Mesendoderm (in vitro differentiated cells): ENCODE data around the gene DRD1.

ENCODE experiments used
- DNase-seq: peaks from one replicate; pipeline ENCODE4 v3.0.0; 2013
- H2AK5ac ChIP-seq: 2 replicates; pipeline ENCODE4 v1.6.1; 2013; ENCODE audit warnings: low read length, inconsistent platforms
- H2BK120ac ChIP-seq: 2 replicates; pipeline ENCODE4 v1.6.1; 2013; ENCODE audit warnings: low read depth, mild to moderate bottlenecking, low read length, moderate library complexity, mixed read lengths
- H2BK15ac ChIP-seq: replicated peaks from 2 replicates; pipeline ENCODE4 v1.6.1; 2013; ENCODE audit warnings: low read depth, mild to moderate bottlenecking, moderate library complexity
- H2BK5ac ChIP-seq: 2 replicates; pipeline ENCODE4 v1.6.1; 2013; ENCODE audit warnings: low read length, inconsistent platforms
- H3K18ac ChIP-seq: 2 replicates; pipeline ENCODE4 v1.6.1; 2013; ENCODE audit warnings: mild to moderate bottlenecking, low read length, mixed read lengths
- H3K23ac ChIP-seq: one replicate; pipeline ENCODE4 v1.6.1; 2013; ENCODE audit warnings: low read length
- H3K27ac ChIP-seq: 2 replicates; pipeline ENCODE4 v1.5.1; 2013; ENCODE audit warnings: low read depth, mild to moderate bottlenecking, inconsistent platforms, low read length, moderate library complexity
- H3K27me3 ChIP-seq: 2 replicates; pipeline ENCODE4 v1.6.1; 2013; ENCODE audit warnings: low read length, control low read depth, mild to moderate bottlenecking, inconsistent platforms; ENCODE audit not compliant: insufficient read depth, poor library complexity
- H3K36me3 ChIP-seq: 2 replicates; pipeline ENCODE4 v1.6.1; 2013; ENCODE audit warnings: low read length, inconsistent platforms; ENCODE audit not compliant: control insufficient read depth, insufficient read depth
- H3K4ac ChIP-seq: one replicate; pipeline ENCODE4 v1.6.1; 2013; ENCODE audit warnings: low read depth, mild to moderate bottlenecking, low read length, moderate library complexity
- H3K4me1 ChIP-seq: 2 replicates; pipeline ENCODE4 v1.6.1; 2013; ENCODE audit warnings: low read depth, low read length, inconsistent platforms; ENCODE audit not compliant: control insufficient read depth
- H3K4me2 ChIP-seq: 2 replicates; pipeline ENCODE4 v1.6.1; 2013; ENCODE audit warnings: low read length
- H3K4me3 ChIP-seq: 2 replicates; pipeline ENCODE4 v1.5.1; 2013; ENCODE audit warnings: mild to moderate bottlenecking, low read length
- H3K56ac ChIP-seq: one replicate; pipeline ENCODE4 v1.6.1; 2013; ENCODE audit warnings: low read length
- H3K79me1 ChIP-seq: 2 replicates; pipeline ENCODE4 v1.6.1; 2013; ENCODE audit warnings: low read length, inconsistent platforms
- H3K79me2 ChIP-seq: 2 replicates; pipeline ENCODE4 v1.6.1; 2013; ENCODE audit warnings: mild to moderate bottlenecking, low read length; ENCODE audit not compliant: control insufficient read depth, insufficient read depth
- H3K9ac ChIP-seq: 2 replicates; pipeline ENCODE4 v1.6.1; 2013; ENCODE audit warnings: low read length, inconsistent platforms
- H4K5ac ChIP-seq: one replicate; pipeline ENCODE4 v1.6.1; 2013; ENCODE audit warnings: low read length
- H4K8ac ChIP-seq: one replicate; pipeline ENCODE4 v1.6.1; 2013; ENCODE audit warnings: low read depth, mild to moderate bottlenecking, control low read depth, low read length, moderate library complexity
- WGBS: extraction: QIAGEN DNeasy Blood & Tissue Kit; methylation state at CpG from one replicate; pipeline ENCODE4 v1.1.7; 2013; ENCODE audit warnings: low lambda C conversion rate, missing lambda C conversion rate; ENCODE audit not compliant: insufficient coverage; ENCODE audit errors: extremely low coverage; 5-methylcytosine and 5-hydroxymethylcytosine counted together

DRD1 gene

GRCh38 chr5:175479125-175479881 lies 35.3 kb upstream of the DRD1 start:
- Histone ChIP-seq H3K4me2 (peak overlapping the region; percentile 47), H3K27ac (no peak overlapping the region), H2AK5ac (no peak overlapping the region), H3K56ac (peak overlapping the region; percentile 97), H3K36me3 (peaks cover 2% of the 10 kb centered on the region), H3K4me1 (peaks cover 13% of the 10 kb centered on the region), H3K79me1 (peaks cover 26% of the 10 kb centered on the region), H3K9ac (peak overlapping the region; percentile 85), H3K23ac (no peak overlapping the region), H4K5ac (no peak overlapping the region), H4K8ac (no peak overlapping the region), H3K4ac (peak overlapping the region; percentile 96), H3K27me3 (no peaks in the 10 kb centered on the region), H3K18ac (peak overlapping the region; percentile 96), H3K79me2 (peaks cover 46% of the 10 kb centered on the region), H2BK120ac (no peak overlapping the region), H3K4me3 (peak overlapping the region; percentile 98), H2BK5ac (peak overlapping the region; percentile 49), H2BK15ac (no peak overlapping the region)
- WGBS: no CpG with 5 or more reads among the region's 13 CpGs
- no peak for DNase-seq

GRCh38 chr5:175478384-175479124 lies 34.6 kb upstream of the DRD1 start, which contains the start of gene SFXN1:
TSS of gene SFXN1 (plus strand) at chr5:175478560. CDS start at chr5:175492104, 13,544 bp downstream.
- Histone ChIP-seq H3K56ac (peak within 1 kb of the TSS; percentile 97), H3K79me1 (peaks cover 19% of the 10 kb centered on the region), H4K5ac (no peak within 1 kb of the TSS), H3K4me1 (peaks cover 13% of the 10 kb centered on the region), H3K79me2 (peaks cover 39% of the 10 kb centered on the region), H2AK5ac (no peak within 1 kb of the TSS), H3K23ac (no peak within 1 kb of the TSS), H4K8ac (no peak within 1 kb of the TSS), H2BK5ac (peak within 1 kb of the TSS; percentile 49), H3K27me3 (no peaks in the 10 kb centered on the region), H3K4me2 (peak within 1 kb of the TSS; percentile 78), H3K4me3 (peak within 1 kb of the TSS; percentile 98), H3K36me3 (peaks cover 2% of the 10 kb centered on the region), H3K27ac (no peak within 1 kb of the TSS), H3K4ac (peak within 1 kb of the TSS; percentile 96), H3K9ac (peak within 1 kb of the TSS; percentile 85), H2BK120ac (no peak within 1 kb of the TSS), H2BK15ac (no peak within 1 kb of the TSS), H3K18ac (peak within 1 kb of the TSS; percentile 96)
- WGBS: no CpG with 5 or more reads among the region's 94 CpGs
- DNase-seq: peak; percentile 78

- Histone ChIP-seq H3K79me2 (peaks cover 36% of the 10 kb centered on the region), H3K27ac (no peak overlapping the region)
These were observed 34.0 kb upstream of the DRD1 start for GRCh38 chr5:175478008-175478383.

GRCh38 chr5:175477440-175477839 lies 33.5 kb upstream of the DRD1 start:
- H2AK5ac ChIP-seq: no peak overlapping the region
- DNase-seq: no peak

More at GRCh38 chr5:175478008-175478383, 34.0 kb upstream of the DRD1 start:
- Histone ChIP-seq H3K4me3 (peak overlapping the region; percentile 28), H3K23ac (no peak overlapping the region), H2BK120ac (no peak overlapping the region), H3K4me2 (peak overlapping the region; percentile 78), H4K5ac (no peak overlapping the region), H2BK15ac (no peak overlapping the region), H3K79me1 (peaks cover 16% of the 10 kb centered on the region), H2BK5ac (no peak overlapping the region), H3K36me3 (peaks cover 2% of the 10 kb centered on the region), H3K56ac (peak overlapping the region; percentile 79), H3K27me3 (no peaks in the 10 kb centered on the region), H3K4me1 (peaks cover 13% of the 10 kb centered on the region), H3K4ac (no peak overlapping the region), H4K8ac (no peak overlapping the region), H3K9ac (peak overlapping the region; percentile 55), H3K18ac (no peak overlapping the region), H2AK5ac (no peak overlapping the region)
- DNase-seq: no peak
- no CpG with 5 or more reads among the region's 12 CpGs for WGBS

GRCh38 chr5:175475248-175475647 lies 31.3 kb upstream of the DRD1 start:
- peaks cover 14% of the 10 kb centered on the region for H3K79me2 ChIP-seq
- H3K27me3 ChIP-seq: no peaks in the 10 kb centered on the region
- no peak overlapping the region for H3K27ac ChIP-seq
- H2BK120ac ChIP-seq: no peak overlapping the region
- WGBS: no CpG with 5 or more reads among the region's 1 CpG
- H2BK15ac ChIP-seq: no peak overlapping the region
- H3K9ac ChIP-seq: no peak overlapping the region
- H2BK5ac ChIP-seq: no peak overlapping the region
- no peak overlapping the region for H3K4me3 ChIP-seq
- no peak overlapping the region for H3K23ac ChIP-seq
- H4K5ac ChIP-seq: no peak overlapping the region
- H3K36me3 ChIP-seq: no peaks in the 10 kb centered on the region
- no peak overlapping the region for H2AK5ac ChIP-seq
- H3K18ac ChIP-seq: no peak overlapping the region
- H3K4ac ChIP-seq: no peak overlapping the region
- no peak overlapping the region for H3K56ac ChIP-seq
- no peak overlapping the region for H3K4me2 ChIP-seq
- no peak for DNase-seq
- H3K4me1 ChIP-seq: peaks cover 11% of the 10 kb centered on the region
- peaks cover 9% of the 10 kb centered on the region for H3K79me1 ChIP-seq
- H4K8ac ChIP-seq: no peak overlapping the region

More at GRCh38 chr5:175477440-175477839, 33.5 kb upstream of the DRD1 start:
- Histone ChIP-seq H3K79me1 (peaks cover 16% of the 10 kb centered on the region), H3K4me1 (peaks cover 13% of the 10 kb centered on the region), H3K18ac (no peak overlapping the region), H2BK120ac (no peak overlapping the region), H3K27me3 (no peaks in the 10 kb centered on the region), H2BK15ac (no peak overlapping the region), H3K27ac (no peak overlapping the region), H4K5ac (no peak overlapping the region), H3K56ac (no peak overlapping the region), H2BK5ac (no peak overlapping the region), H3K9ac (no peak overlapping the region), H3K4ac (no peak overlapping the region), H3K4me3 (no peak overlapping the region), H3K23ac (no peak overlapping the region), H3K36me3 (peaks cover 2% of the 10 kb centered on the region), H3K4me2 (no peak overlapping the region), H4K8ac (no peak overlapping the region), H3K79me2 (peaks cover 32% of the 10 kb centered on the region)
- no CpG with 5 or more reads among the region's 5 CpGs for WGBS
